Ammon's horn (tissue), 1 donor: ENCODE results near the gene ZNF518A.
"Not testable (repeated sequence)": the region's sequence is repeated elsewhere in the genome, so short reads cannot be mapped to it uniquely, and the experiment has no call there.

Source experiments
- DNase-seq: peaks from one replicate; pipeline ENCODE4 v3.0.0-alpha.2; 2016; ENCODE audit warnings: low spot score

Gene ZNF518A

GRCh38 chr10:96133135-96133534 is 3.0 kb downstream of the ZNF518A start:
- no peak for DNase-seq

DNA sequence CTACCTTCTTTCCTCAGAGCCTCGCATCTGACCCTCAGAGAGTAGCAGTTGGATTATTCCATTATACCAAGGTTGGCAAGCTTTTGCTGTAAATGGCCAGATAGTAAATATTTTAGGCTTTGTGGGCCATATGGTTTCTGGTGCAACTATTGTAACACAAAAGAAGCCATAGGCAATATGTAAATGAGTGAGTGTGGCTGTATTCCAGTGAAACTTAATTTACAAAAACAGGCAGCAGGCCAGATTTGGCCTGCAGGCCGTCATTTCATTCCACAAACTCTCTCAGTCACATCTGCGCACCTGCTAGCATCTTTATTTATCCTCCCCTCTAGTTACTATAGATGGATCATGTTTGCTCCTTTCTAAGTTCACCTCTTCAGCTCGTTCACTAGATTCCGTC is 6.7 kb downstream of the ZNF518A start:
- DNase-seq, result no peak

GRCh38 chr10:96137567-96137966 is 7.5 kb downstream of the ZNF518A start:
- no peak for DNase-seq

- no peak for DNase-seq
Observed at GRCh38 chr10:96138102-96138501, 8.0 kb downstream of the ZNF518A start.

DNA sequence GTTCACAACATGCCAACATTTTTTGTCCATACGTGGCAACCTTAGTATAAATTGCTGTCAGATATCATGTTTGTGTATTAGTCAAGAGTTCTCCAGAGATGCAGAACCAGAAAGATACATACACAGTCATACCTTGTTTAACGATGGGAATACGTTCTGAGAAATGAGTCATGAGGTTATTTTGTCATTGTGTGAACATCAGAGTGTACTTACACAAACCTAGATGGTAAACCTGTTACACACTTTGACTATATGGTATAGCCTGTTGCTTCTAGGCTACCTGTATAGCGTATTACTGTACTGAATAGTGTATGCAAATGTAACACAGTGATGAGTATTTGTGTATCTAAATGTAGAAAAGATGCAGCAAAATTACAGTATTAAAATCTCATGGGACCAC is 22.3 kb downstream of the ZNF518A start:
- DNase-seq, result no peak

- no peak for DNase-seq
Observed at GRCh38 chr10:96153070-96153469, 23.0 kb downstream of the ZNF518A start.

DNA sequence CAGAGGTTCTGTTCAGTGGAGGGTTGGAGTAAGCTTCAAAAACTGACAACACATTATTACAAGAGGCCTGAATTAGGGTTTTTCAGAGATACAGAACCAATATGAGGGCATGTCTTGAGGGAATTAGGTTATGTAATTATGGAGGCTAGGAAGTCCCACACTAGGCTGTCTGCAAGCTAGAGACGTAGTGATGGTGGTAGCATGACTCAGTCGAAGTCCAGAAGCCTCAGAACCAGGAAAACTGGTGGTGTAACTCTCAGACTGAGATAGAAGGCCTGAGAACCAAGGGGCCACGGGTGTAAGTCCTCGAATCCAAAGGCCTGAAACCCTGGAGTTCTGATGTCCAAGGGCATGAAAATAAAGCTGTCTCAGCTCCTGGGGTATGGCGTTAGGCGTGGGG is 35.6 kb downstream of the ZNF518A start:
- no peak for DNase-seq

- DNase-seq, result no peak
Observed at GRCh38 chr10:96168546-96168945, 38.4 kb downstream of the ZNF518A start.

DNA sequence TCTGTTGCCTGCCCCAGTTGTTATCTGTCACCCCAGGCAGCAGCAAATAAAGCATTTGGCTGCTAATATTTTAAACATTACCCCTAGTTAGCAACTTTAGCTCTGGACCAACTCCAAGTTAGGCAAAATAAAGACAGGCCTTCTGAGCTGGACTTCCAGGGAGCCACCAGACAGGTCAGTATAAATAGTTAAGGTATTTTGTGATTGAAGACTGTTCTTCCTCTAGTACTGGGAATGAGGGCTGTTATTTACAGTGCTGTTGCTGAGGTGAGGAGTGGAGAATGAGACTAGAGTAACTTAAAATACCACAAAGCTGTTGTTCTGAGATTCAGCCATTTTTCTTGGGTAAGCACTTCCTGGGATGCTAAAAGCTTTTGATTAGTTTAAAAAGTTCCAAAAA is 40.1 kb downstream of the ZNF518A start:
- no peak for DNase-seq

- DNase-seq, result no peak
Observed at GRCh38 chr10:96172666-96173065, 42.6 kb downstream of the ZNF518A start.

- no peak for DNase-seq
Observed at GRCh38 chr10:96176985-96177384, 46.9 kb downstream of the ZNF518A start.

DNA sequence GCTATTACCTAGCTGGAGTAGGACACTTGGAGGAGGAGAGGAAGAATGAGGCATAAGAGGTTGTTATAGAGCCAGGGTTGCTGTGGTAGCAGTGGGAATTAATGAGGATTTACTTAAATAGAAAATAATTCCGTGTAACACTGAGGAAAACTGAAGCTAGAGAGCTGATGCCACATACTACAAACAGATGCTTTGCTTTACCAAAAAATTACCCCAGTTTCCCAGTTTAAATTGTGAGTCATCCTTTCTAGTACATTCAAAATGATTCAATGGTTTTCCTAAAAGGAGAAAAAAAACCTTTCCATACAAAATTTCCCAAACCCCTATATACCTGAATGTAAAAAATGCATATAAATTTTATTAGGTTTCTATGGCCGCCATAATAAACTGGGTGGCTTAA is 58.3 kb downstream of the ZNF518A start:
- peak; percentile 46 for DNase-seq

DNA sequence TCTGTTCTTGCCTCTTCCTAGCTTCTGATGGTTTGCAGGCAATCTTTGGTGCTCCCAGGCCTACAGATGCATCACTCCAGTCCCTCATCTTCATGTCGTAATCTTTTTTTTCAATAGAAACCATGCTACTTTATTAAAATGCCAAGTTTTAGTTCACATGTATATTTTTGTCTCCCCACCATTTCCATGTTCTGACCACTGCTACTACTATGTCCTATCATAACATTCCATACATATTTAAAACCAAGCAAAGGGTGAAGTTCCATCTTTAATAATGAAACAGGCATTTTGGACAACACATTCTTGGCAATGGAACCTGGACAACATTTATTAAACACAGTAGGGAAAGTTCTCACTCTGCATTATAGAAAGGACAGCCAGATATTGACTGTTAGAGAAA is 58.8 kb downstream of the ZNF518A start:
- no peak for DNase-seq

GRCh38 chr10:96189505-96189904 is 59.4 kb downstream of the ZNF518A start:
- DNase-seq, result not testable (repeated sequence)

DNA sequence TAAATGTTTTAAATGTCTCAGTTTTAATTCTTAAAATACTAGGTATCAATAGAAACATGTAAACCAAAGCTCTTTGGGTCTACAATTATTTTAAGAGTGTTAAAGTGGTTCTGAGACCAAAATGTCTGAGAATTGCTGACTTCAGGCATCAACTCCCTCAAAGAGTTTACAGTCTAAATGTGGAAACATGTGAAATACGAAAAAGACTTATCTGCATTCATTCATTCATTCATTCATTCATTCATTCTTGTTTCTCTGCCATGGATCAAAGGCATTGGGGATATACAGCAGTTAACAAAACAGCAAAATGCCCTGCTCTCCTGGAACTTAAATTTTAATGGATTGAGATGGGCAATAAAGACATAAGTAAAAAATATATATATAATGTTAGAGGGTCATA is 71.4 kb downstream of the ZNF518A start:
- no peak for DNase-seq

DNA sequence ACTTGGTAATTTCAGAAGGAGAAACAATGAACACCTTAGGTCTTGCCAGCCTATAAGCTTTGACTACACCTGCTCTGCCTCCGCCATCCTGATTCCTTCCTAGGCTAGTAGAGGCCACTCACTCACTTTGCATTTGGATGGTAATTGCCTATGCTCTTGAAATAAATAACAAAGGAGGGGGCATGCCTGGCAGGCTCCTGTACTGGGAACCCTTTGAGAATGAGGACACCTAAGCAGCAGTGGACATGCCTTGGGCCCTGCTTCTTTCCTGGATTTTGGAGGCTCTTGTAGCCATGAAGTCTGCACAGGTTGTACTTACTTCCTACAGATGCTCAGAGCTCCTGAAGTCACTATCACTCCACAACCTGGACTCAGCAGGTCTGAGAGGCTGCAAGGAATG is 75.5 kb downstream of the ZNF518A start:
- no peak for DNase-seq

DNA sequence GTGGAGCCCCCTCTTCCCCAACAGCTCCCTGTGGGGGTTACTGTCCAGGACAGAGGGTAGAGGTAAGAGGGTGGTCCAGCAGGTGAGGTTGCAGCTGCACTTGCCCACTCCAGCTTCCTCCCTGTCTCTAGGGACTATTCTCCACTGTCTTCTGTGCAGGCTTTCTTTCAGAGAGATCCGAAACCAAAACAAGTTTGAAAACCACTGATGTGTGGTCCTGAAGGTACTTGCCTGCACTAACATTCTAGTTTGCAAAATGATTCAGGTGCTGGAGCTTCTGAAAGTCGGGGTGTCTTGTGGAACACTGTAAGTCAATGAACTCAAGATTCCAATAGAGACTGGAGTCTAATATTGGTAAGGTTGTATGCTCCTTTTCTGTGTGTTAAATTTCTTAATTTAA is 78.2 kb downstream of the ZNF518A start:
- DNase-seq, result no peak

DNA sequence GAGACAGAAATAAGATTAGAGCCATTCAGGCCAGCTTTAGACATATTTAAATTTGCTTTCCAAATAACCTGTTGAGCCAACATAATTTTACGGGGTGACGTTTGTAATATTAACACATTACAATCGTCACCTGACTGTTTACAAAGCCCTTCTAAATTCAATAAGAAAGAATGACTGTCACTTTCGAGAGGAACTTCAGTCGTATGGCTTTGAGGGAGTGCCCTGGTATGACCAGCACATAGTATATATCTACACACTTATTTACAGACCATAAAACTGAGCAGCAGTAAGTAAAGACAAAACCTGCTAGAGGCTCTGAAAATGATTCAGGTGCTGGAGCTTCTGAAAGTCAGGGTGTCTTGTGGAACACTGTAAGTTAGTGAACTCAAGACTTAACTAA is 78.8 kb downstream of the ZNF518A start:
- DNase-seq, result no peak

GRCh38 chr10:96211764-96212163 is 81.7 kb downstream of the ZNF518A start:
- no peak for DNase-seq

GRCh38 chr10:96212911-96213310 is 82.8 kb downstream of the ZNF518A start:
- no peak for DNase-seq
